CD4-positive, alpha-beta T cell treated with Interleukin-12 subunit alpha and Interleukin-12 subunit beta, for 1 hour (primary cell): ENCODE results near the gene DOCK3.

Source experiments
- DNase-seq: peaks from one replicate; pipeline ENCODE4 v3.0.0-alpha.2; 2020

DOCK3 gene

GRCh38 chr3:51393134-51393495 is 718.4 kb downstream of the DOCK3 start:
- no peak for DNase-seq

- DNase-seq = no peak
Measured at GRCh38 chr3:51393564-51393963, 718.8 kb downstream of the DOCK3 start.

DNA sequence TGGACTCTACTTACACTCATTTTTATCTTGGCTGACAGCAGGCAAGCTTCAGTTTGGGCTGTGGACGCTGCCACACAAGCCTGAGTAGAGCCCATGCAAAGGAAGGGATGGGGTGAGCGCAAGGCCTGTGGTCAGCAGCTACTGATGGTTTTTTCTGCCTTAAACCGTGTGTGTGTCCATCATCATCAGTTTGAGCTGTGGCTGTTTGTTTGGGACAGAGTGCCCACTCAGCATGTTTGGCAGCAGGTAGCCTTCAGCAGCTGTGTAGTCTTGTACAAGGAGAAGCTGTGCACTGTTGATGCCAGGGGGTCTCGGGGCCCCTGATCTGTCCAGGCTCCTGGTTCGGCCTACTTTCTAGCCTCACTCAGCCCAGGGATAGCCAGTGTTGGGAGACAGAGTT is 719.8 kb downstream of the DOCK3 start:
- no peak for DNase-seq

- no peak for DNase-seq
Measured at GRCh38 chr3:51395493-51396213, 720.9 kb downstream of the DOCK3 start.

DNA sequence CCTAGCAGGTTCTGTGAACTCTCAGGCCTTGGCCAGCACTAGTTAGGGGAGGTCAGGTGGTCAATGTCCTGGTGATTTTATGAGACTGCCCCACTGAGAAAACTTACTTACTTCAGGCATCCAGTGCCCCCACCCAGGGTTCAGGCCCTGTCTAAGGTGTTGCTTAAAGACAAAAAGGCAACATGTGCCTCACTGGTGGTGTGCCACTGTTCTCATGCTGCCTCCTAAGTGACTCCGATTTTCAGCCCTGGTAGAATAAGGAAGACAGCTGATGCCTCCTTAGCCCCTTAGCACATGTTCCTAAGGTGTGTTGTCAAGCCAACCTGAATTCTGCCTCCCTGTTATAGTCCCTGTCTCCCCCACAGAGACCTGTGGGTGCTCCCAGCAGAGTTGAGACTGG is 721.7 kb downstream of the DOCK3 start:
- DNase-seq = no peak

DNA sequence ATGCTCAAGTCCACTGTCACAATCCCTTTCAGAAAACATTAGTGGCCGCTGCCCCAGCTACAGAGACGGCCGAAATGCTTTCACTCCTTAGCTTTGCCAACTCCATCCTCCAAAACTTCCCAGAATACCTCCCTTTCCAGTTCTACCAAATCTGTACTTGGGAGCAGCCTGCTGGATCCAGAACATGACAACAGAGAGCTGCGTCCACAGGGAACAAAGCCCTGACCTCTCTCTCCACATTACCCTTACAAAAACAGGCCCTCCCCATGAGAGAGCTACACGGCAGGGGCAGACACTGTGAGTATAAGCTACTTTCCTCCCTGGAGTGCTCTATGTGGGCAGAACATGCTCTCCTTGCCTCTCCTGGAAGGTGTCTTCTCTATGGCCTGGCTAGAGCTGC is 722.7 kb downstream of the DOCK3 start:
- DNase-seq = no peak

DNA sequence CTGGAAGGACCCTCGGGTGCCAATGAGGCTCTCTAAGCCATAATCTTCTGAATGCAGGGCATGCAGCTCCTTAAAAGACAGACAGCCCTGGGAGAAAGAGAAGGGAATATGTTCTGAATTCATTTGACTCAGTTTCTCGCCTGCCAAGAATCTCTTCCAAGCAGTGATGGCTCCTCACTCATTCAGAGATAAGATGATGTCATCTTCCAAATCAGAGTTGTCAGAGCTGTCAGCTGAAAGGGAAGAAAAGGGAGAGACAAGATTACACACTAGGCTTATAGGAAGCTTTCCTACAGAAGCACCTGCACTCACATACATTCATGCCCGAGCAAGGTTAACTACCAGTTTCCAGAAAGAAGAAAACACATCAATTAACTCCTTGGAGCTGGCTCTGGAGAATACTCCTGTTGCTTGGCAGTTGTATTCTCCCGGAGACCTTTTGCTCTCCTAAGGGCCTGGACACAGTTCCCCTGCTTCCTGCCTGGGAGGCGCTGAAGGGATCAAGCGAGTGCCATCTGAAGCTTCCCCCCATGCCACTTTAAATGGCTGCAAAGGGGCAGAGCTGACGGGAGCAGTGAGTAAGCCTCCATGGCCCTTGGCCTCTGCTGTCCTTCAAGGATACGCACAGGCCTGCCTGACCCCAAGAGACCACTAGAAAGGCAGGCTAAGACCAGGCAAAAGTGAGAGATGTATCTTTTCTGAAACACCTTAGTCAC is 724.0 kb downstream of the DOCK3 start:
- DNase-seq = no peak

DNA sequence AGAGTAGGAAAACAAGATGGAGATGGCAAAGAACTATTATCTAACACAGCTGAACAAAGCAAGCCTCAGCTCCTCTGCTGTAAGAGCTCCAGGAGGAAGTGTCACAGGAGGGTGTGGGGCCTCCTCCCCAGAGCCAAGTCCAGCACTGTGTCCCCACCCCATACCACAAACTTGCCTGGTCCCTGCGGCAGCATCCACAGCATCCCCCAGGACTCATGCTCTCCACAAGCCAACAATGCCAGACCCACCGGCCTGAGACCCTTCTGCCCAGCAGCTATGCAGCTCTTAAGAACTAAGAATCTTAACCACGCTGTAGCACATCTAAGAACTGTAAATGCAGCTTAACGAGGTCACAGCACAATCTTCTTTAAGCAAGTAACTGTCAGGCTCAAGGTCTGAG is 725.4 kb downstream of the DOCK3 start:
- DNase-seq = no peak

DNA sequence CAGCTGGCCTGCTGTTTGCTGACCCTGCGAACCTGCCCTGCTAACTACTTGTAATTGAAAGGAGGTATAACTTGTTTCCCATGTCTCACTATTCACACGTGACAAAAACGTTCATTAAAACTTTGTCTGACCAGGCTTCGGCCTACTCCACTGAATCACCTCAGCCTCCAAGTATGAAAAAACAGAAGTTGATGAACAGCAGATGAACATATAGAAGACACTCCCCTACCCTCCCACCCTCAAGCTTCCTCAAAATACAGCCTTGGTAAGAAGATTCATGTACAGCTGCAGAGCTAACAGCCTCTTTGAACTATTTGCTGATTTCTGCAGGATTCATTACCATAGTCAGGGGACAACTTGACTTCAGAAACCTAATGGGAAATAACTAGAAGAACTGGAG is 727.0 kb downstream of the DOCK3 start:
- DNase-seq = no peak

- DNase-seq = no peak
Measured at GRCh38 chr3:51403675-51404074, 728.9 kb downstream of the DOCK3 start.

- no peak for DNase-seq
Measured at GRCh38 chr3:51408021-51408420, 733.3 kb downstream of the DOCK3 start.

DNA sequence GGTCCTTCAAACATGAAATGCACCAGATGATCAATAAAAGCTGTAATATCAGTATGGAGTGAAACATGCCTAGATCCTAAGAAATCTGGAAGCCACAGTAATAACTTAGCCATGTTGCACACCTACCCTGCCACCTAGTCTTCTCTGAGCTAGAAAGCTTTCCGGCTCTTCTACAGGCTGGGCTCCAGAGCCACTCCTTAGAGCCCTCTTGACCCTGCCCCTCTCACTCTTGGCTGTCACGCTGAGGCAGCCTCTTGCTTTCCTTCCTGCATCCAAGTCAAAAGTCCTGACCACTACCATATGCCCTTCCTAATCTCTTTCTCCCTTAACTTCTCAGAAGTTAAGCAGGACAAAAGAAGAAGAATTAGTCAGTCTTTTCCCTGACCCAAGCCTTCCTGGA is 734.1 kb downstream of the DOCK3 start:
- no peak for DNase-seq

DNA sequence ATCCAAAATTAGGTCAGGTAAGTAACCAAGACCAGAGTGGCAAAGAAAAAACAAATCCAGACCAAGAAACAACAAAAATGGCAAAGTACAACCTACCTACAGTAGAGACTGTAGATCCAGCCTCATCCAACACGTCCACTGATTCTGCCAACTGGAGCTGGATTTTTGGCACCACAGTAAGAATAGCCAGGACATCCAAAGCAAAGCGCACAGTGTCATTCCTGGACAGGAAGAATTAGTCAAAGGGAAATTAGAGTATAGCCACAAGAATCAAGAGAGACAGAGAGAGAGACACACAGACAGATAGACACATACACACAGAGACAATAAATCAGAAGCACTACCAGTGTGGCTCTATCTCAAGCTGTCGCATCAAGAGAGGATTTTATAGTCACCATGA is 747.5 kb downstream of the DOCK3 start:
- no peak for DNase-seq

- DNase-seq = no peak
Measured at GRCh38 chr3:51426921-51427320, 752.2 kb downstream of the DOCK3 start.

DNA sequence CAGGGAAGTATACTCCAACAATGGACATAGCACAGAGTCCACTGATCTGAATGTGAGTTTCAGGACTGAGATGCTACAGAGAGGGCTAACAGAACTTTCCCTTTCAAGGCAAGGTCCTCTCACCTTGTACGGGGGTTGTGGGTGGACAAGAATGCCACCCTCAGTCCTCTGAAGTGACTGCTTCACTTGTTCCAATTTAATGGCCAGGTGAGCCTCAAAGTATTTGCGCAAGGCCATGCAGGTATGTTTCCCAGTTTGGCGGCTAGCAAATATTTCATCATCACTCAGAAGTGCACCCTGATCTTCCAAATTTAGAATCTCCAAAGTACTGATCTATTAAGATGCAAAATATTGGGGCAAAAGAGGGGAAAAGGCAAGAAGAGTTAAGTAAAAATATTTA is 754.4 kb downstream of the DOCK3 start:
- no peak for DNase-seq
